HG03066 (cell line): ENCODE data around the gene ZBTB24.
"Not testable (repeated sequence)": the region's sequence is repeated elsewhere in the genome, so short reads cannot be mapped to it uniquely, and the experiment has no call there.

ENCODE experiments used
- ATAC-seq: cut with Tn5 transposase; IDR thresholded peaks from one replicate; pipeline ENCODE4 v1.9.1; 2021; ENCODE audit warnings: low read depth; ENCODE audit not compliant: unreplicated experiment

ZBTB24 gene

DNA sequence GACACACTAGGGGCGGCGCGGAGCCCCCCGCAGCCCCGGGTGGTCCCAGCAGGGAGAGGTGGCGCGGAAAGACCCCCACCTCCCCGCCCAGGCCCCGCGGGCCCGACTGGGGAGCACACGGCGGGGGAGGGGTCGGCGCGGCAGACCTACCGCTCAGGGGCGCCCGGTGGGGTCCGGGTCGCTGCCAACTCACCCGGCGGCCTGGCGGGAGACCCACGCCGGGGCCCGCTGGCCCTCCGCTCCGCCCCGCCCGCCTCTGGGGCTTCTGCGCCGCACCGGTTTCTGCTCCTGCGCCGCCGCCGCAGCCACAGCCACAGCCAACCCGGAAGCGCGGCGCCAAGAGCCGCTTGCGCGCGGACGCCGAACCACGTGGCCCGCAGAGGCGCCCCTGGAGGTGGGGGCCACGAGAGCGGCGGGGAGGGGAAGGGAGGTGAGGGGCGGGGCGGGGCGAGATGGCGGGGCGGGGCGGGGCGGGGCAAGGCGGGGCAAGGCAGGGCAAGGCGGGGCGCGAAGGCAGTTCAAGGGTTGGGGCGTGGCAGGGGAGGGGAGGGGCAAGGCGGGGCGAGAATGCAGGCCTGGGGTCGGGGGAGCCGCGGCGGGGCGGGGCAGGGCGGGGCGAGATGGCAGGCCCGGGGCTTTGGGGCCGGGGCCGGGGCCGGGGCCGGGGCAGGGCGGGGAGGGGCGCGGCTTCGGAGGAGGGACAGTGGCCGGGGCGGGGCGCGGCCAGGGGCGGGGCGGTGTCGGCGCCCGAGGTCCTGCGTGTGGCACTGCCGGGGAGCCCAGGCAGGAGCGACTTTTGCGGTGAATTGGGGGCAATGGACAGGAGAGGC, at the start of gene ZBTB24:
Gene ZBTB24, minus strand, starts transcription at position 315 of the 830 bp plus-strand sequence. CDS start 1,193 bp downstream, outside the sequence.
- ATAC-seq = peak; percentile 87

- ATAC-seq = no peak
These were observed 48.4 kb upstream of the ZBTB24 start for GRCh38 chr6:109531446-109531845.

- no peak for ATAC-seq
These were observed 45.0 kb upstream of the ZBTB24 start for GRCh38 chr6:109527989-109528388.

GRCh38 chr6:109526905-109527628, 44.0 kb upstream of the ZBTB24 start:
- no peak for ATAC-seq

GRCh38 chr6:109524129-109524528, 41.1 kb upstream of the ZBTB24 start:
- ATAC-seq = no peak

GRCh38 chr6:109523478-109523877, 40.5 kb upstream of the ZBTB24 start:
- no peak for ATAC-seq

- ATAC-seq = no peak
These were observed 38.1 kb upstream of the ZBTB24 start for GRCh38 chr6:109521080-109521479.

DNA sequence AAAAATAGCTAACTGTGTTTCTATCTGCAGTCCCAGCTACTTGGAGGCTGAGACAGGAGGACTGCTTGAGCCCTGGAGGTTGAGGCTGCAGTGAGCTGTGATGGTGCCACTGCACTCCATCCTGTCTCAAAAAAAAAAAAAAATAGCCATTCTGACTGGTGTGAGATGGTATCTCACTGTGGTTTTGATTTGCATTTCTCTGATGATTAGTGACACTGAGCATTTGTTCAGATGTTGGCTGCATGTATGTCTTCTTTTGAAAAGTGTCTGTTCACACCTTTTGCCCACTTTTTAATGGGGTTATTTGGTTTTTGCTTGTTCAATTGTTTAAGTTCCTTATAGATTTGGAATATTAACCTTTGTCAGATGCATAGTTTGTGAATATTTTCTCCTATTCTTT, 36.6 kb upstream of the ZBTB24 start:
- not testable (repeated sequence) for ATAC-seq

GRCh38 chr6:109516929-109517328, 33.9 kb upstream of the ZBTB24 start:
- no peak for ATAC-seq

GRCh38 chr6:109515781-109516409, 32.9 kb upstream of the ZBTB24 start:
- no peak for ATAC-seq

DNA sequence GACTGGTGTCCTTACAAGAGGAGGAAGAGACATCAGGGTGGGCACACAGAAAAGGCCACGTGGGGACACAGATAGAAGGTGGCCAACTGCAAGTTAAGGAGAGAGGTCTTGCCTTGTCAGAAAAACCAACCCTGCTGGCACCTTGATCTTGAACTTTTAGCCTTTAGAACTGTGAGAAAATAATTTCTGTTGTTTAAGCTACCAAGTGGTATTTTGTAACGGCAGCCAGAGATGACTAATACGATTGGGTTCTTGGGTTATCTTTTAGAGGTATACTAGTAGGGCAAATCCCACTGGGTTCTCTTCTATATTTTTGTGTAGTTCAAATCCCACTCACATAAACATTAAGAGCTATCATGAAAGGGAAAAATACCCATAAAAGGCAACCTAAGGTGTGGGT, 31.9 kb upstream of the ZBTB24 start:
- ATAC-seq = no peak

- ATAC-seq = no peak
These were observed 30.6 kb upstream of the ZBTB24 start for GRCh38 chr6:109513571-109514071.

DNA sequence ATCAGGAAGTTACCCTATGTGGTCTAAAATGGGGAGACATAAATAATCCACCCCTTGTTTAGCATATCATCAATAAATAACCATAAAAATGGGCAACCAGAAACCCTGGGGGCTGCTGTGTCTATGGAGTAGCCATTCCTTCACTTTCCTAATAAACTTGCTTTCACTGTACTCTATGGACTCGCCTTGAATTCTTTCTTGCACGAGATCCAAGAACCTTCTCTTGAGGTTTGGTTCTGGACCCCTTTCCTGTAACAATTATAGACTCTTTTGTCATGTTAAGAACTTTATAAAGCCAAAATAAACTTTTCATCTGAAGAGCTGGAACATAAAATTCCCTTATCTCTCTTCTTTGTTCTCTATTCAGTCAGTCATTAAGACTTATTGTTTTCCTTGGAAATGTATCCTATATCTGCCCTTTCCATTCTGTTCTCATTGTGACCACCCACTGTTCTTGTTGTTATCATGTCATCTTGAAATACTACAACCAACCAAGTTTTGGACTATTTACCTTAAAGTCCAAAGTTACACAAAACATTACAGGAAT, 29.3 kb upstream of the ZBTB24 start:
- no peak for ATAC-seq

DNA sequence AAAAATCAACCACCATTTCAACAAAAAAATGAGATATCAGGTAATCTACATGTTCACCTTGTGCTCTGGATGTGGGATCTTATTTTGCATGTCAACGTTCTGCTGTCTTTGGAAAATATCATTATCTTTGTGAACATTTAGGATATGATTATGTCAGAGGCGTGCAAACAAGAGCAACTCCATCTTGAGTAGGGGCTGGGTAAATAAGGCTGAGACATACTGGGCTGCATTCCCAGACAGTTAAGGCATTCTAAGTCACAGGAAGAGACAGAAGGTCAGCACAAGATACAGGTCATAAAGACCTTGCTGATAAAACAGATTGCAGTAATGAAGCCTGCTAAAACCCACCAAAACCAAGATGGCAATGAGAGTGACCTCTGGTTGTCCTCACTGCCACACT, 28.8 kb upstream of the ZBTB24 start:
- no peak for ATAC-seq

GRCh38 chr6:109510358-109510757, 27.3 kb upstream of the ZBTB24 start:
- ATAC-seq = no peak

DNA sequence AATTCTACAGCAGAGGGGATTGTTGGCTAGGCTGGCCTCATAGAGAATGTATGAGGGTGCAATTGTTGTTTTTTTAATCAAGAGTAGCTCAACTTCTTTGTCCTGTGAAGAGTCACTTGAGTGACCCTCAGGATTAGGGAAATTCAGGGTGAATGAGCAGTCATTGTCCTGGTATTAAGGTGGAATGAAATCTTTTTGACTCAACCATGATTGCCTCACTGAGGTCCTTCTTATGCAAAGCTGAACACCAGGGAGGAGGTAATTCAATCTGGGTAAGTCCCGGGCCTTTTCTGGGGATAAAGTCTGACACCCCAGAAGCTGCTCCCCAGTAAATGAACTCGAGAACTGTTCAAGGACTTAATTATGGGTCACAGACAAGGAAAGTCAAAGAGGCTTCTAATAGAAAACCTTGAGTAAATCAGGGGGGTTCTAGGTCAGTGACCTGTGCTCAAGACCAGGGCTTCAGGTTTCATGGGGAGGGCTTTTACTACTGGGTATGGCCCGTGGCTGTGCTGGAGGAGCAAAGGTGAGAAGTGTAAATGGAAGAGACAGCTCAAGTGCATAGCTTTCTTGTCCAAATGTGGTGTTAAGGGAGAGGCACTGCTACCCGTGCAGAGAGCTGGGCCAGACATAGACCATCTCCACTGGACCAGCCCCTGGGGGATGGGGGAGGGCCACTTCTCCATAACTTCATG, 25.3 kb upstream of the ZBTB24 start:
- ATAC-seq = no peak

GRCh38 chr6:109507490-109508072, 24.6 kb upstream of the ZBTB24 start:
- no peak for ATAC-seq

DNA sequence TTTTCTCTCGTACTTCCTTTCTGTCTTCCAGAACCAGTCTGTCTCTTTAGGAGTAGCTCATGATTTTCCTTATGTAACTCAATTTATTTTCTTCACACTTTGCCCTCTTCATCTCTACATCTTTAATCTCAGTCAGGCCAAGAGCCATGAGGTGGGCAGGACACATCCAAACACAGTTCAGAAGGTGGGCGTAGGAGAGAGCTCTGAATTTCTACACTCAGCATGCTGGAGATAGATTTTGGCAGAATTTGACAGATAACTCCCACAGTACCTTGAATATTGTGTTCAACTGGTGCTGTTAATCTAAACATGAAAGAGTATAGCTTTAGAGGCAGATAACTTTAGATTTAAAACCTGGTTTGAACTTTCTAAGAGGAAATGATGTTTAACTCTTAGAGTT, 23.8 kb upstream of the ZBTB24 start:
- no peak for ATAC-seq

GRCh38 chr6:109506314-109506713, 23.3 kb upstream of the ZBTB24 start:
- ATAC-seq = no peak
